Calu3 (cell line): ENCODE results near the gene PODXL2. TPM values are rescaled to one million over a fixed set of nuclear protein-coding genes. Genes with fewer than 3 reads are reported as not detected.
A peak's percentile ranks its signal among the peaks of the same experiment; 100 is the strongest.

Experiments used
- BruUV-seq: library from RNA; stranded (reverse); fragments of 400-500 nt; replicated peaks from 2 replicates; lab custom pipeline; 2021; lab: Mats Ljungman, UMichigan
- CTCF ChIA-PET: fragments of 300-600 bp; sonication (Branson Sonifier 250); formaldehyde crosslinking; loops from one replicate; lab custom pipeline; 2022; ENCODE audit warnings: antibody characterized with exemption; lab: Charles Lee
- DNase-seq: peaks from one replicate; pipeline ENCODE4 v3.0.0; 2022
- H3K27ac Mint-ChIP-seq: one replicate; pipeline ENCODE4 v1.8.0; 2022; ENCODE audit warnings: mixed read lengths; ENCODE audit not compliant: unreplicated experiment
- H3K27me3 Mint-ChIP-seq: one replicate; pipeline ENCODE4 v1.8.0; 2022; ENCODE audit warnings: mixed read lengths; ENCODE audit not compliant: unreplicated experiment
- H3K36me3 Mint-ChIP-seq: one replicate; pipeline ENCODE4 v1.8.0; 2022; ENCODE audit warnings: mild to moderate bottlenecking, moderate library complexity, mixed read lengths; ENCODE audit not compliant: insufficient read depth, unreplicated experiment
- H3K4me1 Mint-ChIP-seq: one replicate; pipeline ENCODE4 v1.8.0; 2022; ENCODE audit warnings: mild to moderate bottlenecking, low read depth, mixed read lengths; ENCODE audit not compliant: unreplicated experiment
- H3K4me3 Mint-ChIP-seq: one replicate; pipeline ENCODE4 v1.8.0; 2022; ENCODE audit warnings: mild to moderate bottlenecking, low read depth, moderate library complexity, mixed read lengths; ENCODE audit not compliant: unreplicated experiment
- H3K9me3 Mint-ChIP-seq: one replicate; pipeline ENCODE4 v1.8.0; 2022; ENCODE audit warnings: low read depth, mixed read lengths; ENCODE audit not compliant: unreplicated experiment
- CTCF ChIP-seq: fragments of 200-600 bp; IDR thresholded peaks from one replicate; pipeline ENCODE4 v1.8.0; 2022; ENCODE audit warnings: antibody characterized with exemption; ENCODE audit not compliant: unreplicated experiment
- intact Hi-C: fragments of 100-400 bp; cut with micrococcal nuclease; formaldehyde crosslinking; loops from one replicate; pipeline ENCODE4 v1.10.0; 2022; ENCODE audit not compliant: unreplicated experiment
- total RNA-seq: library from RNA; stranded (reverse); gene quantifications from 2 replicates; pipeline ENCODE4 v1.2.3, GENCODE V29; 2022

PODXL2 gene
- total RNA-seq, 1 experiment from 2014 or later: 36.1 TPM

GRCh38 chr3:127688022-127688415, 59.0 kb downstream of the PODXL2 start:
- no peak for DNase-seq
- no TSS peak for BruUV-seq
- Mint-ChIP-seq H3K27ac (no peak overlapping the region), H3K4me3 (no peak overlapping the region), H3K9me3 (no peaks in the 10 kb centered on the region), H3K4me1 (no peaks in the 10 kb centered on the region), H3K27me3 (no peaks in the 10 kb centered on the region), H3K36me3 (no peaks in the 10 kb centered on the region)
- no peak for TF ChIP-seq CTCF
- CTCF ChIA-PET: no interaction called here
- intact Hi-C loops: no loop called here

- H3K36me3 Mint-ChIP-seq: no peaks in the 10 kb centered on the region
- H3K4me1 Mint-ChIP-seq: no peaks in the 10 kb centered on the region
- H3K27ac Mint-ChIP-seq: no peak overlapping the region
- H3K4me3 Mint-ChIP-seq: no peak overlapping the region
- CTCF ChIA-PET: interaction anchor here (1.0 to 1.3 kb wide), 2 partner anchors 132 to 143 kb away, joined by 3 read pairs; no protein-coding TSS in a partner anchor
- no peaks in the 10 kb centered on the region for H3K27me3 Mint-ChIP-seq
- DNase-seq: no peak
- TF ChIP-seq CTCF: no peak
- no peaks in the 10 kb centered on the region for H3K9me3 Mint-ChIP-seq
- no TSS peak for BruUV-seq
- intact Hi-C loops: no loop called here
These were observed 59.7 kb downstream of the PODXL2 start for GRCh38 chr3:127688416-127689265.

DNA sequence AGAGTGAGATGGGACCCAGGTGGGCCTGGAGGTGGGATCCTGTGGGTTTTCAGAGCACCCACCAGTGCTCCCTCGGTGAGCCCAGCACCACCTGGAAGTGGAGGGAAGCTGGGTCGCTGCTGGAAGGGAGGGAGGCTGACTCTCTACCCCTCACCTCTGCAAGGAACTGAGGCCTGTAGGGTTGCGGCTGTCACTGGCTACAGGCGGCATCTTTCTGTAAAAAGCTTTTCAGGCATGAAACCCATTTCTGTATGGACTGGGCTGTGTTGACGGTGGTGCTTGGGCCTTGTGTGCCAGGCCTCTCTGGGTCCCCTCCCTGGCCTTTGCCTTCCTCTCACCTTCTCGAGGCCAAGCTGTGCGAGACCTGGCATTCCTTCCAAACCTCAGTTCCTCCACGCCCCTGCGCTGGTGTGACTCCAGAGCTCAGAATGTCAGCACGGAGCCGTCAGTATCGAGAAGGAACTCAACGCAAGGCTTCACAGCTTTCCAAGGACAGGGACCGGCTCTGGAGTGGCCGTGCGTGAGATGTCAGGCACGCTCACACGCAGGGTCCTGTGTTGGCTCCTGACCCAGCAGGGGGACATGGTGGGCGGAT, 60.4 kb downstream of the PODXL2 start:
- no peak overlapping the region for H3K4me3 Mint-ChIP-seq
- no peak for DNase-seq
- no peak overlapping the region for H3K27ac Mint-ChIP-seq
- CTCF ChIA-PET: interaction anchor here (0.8 to 1.3 kb wide), 4 partner anchors 115 to 270 kb away, joined by 3 to 4 read pairs (median 3); no protein-coding TSS in a partner anchor
- TF ChIP-seq CTCF: no peak
- H3K36me3 Mint-ChIP-seq: peaks cover 1% of the 10 kb centered on the region
- no peaks in the 10 kb centered on the region for H3K27me3 Mint-ChIP-seq
- H3K9me3 Mint-ChIP-seq: no peaks in the 10 kb centered on the region
- TSS peak; percentile 67 for BruUV-seq
- intact Hi-C loops: no loop called here
- no peaks in the 10 kb centered on the region for H3K4me1 Mint-ChIP-seq

- intact Hi-C loops: loop anchor here (1.0 to 5.0 kb wide), 5 partner anchors 77 to 281 kb away; no protein-coding TSS in a partner anchor
These were observed 61.1 kb downstream of the PODXL2 start for GRCh38 chr3:127690106-127690505.

More at GRCh38 chr3:127690106-127690505, 61.1 kb downstream of the PODXL2 start:
- BruUV-seq: no TSS peak
- H3K27me3 Mint-ChIP-seq: no peaks in the 10 kb centered on the region
- no peaks in the 10 kb centered on the region for H3K4me1 Mint-ChIP-seq
- no peak overlapping the region for H3K4me3 Mint-ChIP-seq
- H3K36me3 Mint-ChIP-seq: peaks cover 7% of the 10 kb centered on the region
- CTCF ChIA-PET: interaction anchor here (0.8 to 2.2 kb wide), 5 partner anchors 99 to 270 kb away, joined by 3 to 14 read pairs (median 3); partner anchors contain the start of gene TPRA1
- TF ChIP-seq CTCF: no peak
- peak; percentile 50 for DNase-seq
- no peaks in the 10 kb centered on the region for H3K9me3 Mint-ChIP-seq
- no peak overlapping the region for H3K27ac Mint-ChIP-seq
